ENCODE results near the gene FAT2.

DNA sequence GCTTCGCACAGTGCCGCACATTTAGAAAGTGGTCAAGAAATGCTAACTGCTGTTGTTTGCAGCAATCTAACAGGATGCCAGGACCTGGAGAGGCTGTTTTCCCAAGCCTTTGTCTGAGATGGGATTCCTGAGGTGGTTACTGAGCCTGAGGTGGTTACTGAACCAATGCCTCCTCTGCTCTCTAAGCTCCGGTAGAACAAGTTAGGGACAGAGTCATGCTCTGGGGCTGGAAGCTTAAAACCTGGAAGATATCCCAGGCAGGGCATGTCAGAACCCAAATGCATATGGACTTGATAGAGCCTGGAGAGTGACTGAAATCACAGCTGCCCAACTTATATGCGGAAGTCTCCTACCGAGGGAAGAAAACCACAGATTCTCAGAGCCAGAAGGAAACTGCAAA, 46.5 kb upstream of the FAT2 start:
- TF ChIP-seq, protein P1, sequence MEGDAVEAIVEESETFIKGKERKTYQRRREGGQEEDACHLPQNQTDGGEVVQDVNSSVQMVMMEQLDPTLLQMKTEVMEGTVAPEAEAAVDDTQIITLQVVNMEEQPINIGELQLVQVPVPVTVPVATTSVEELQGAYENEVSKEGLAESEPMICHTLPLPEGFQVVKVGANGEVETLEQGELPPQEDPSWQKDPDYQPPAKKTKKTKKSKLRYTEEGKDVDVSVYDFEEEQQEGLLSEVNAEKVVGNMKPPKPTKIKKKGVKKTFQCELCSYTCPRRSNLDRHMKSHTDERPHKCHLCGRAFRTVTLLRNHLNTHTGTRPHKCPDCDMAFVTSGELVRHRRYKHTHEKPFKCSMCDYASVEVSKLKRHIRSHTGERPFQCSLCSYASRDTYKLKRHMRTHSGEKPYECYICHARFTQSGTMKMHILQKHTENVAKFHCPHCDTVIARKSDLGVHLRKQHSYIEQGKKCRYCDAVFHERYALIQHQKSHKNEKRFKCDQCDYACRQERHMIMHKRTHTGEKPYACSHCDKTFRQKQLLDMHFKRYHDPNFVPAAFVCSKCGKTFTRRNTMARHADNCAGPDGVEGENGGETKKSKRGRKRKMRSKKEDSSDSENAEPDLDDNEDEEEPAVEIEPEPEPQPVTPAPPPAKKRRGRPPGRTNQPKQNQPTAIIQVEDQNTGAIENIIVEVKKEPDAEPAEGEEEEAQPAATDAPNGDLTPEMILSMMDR (IDR thresholded peaks at IDR 0.05; ENCODE audit: low read depth, low read length) = no peak
- no peak for TF ChIP-seq EZH2phosphoT487 (IDR thresholded peaks at IDR 0.05; ENCODE audit: low read depth)
